ENCODE results near the gene RESP18. TPM values are rescaled to one million over a fixed set of nuclear protein-coding genes. Genes with fewer than 3 reads are reported as not detected.

RESP18 gene
- total RNA-seq, 1 experiment from 2014 or later: not detected

GRCh38 chr2:219282943-219283581, 49.5 kb downstream of the RESP18 start:
- H3K36me3 ChIP-seq: peaks cover 53% of the 10 kb centered on the region

GRCh38 chr2:219282375-219282774, 50.2 kb downstream of the RESP18 start:
- Histone ChIP-seq H3K4me1 (replicated peaks) (peaks cover 24% of the 10 kb centered on the region), H3K36me3 (peaks cover 53% of the 10 kb centered on the region), H3K27ac (no peak overlapping the region), H3K4me3 (no peak overlapping the region), H3K27me3 (replicated peaks) (no peaks in the 10 kb centered on the region), H3K9me3 (replicated peaks) (no peaks in the 10 kb centered on the region)
- no peak for DNase-seq (ENCODE audit: low read depth in 1 of 2, low spot score in 2 of 2)

More at GRCh38 chr2:219282943-219283581, 49.5 kb downstream of the RESP18 start:
- H3K9me3 ChIP-seq (replicated peaks): no peaks in the 10 kb centered on the region
- peaks cover 17% of the 10 kb centered on the region for H3K4me1 ChIP-seq (replicated peaks)
- no peaks in the 10 kb centered on the region for H3K27me3 ChIP-seq (replicated peaks)
- H3K27ac ChIP-seq: no peak overlapping the region
- no peak overlapping the region for H3K4me3 ChIP-seq
- no peak for DNase-seq (ENCODE audit: low read depth in 1 of 2, low spot score in 2 of 2)

- no peak overlapping the region for H3K4me3 ChIP-seq
- peaks cover 53% of the 10 kb centered on the region for H3K36me3 ChIP-seq
- no peak for DNase-seq (ENCODE audit: low read depth in 1 of 2, low spot score in 2 of 2)
- H3K27ac ChIP-seq: no peak overlapping the region
- no peaks in the 10 kb centered on the region for H3K27me3 ChIP-seq (replicated peaks)
- peaks cover 24% of the 10 kb centered on the region for H3K4me1 ChIP-seq (replicated peaks)
- no peaks in the 10 kb centered on the region for H3K9me3 ChIP-seq (replicated peaks)
Measured at GRCh38 chr2:219281588-219281987, 51.0 kb downstream of the RESP18 start.

- H3K4me3 ChIP-seq: no peak overlapping the region
Measured at GRCh38 chr2:219280651-219281050, 51.9 kb downstream of the RESP18 start.

GRCh38 chr2:219279916-219280516, 52.5 kb downstream of the RESP18 start:
- Histone ChIP-seq H3K36me3 (peaks cover 41% of the 10 kb centered on the region), H3K9me3 (replicated peaks) (no peaks in the 10 kb centered on the region), H3K27me3 (replicated peaks) (no peaks in the 10 kb centered on the region), H3K4me1 (replicated peaks) (peaks cover 27% of the 10 kb centered on the region), H3K4me3 (peak overlapping the region; percentile 58), H3K27ac (peak overlapping the region; percentile 86)
- no peak for DNase-seq (ENCODE audit: low read depth in 1 of 2, low spot score in 2 of 2)

More at GRCh38 chr2:219280651-219281050, 51.9 kb downstream of the RESP18 start:
- H3K9me3 ChIP-seq (replicated peaks): no peaks in the 10 kb centered on the region
- no peak overlapping the region for H3K27ac ChIP-seq
- DNase-seq (ENCODE audit: low read depth in 1 of 2, low spot score in 2 of 2): no peak
- H3K4me1 ChIP-seq (replicated peaks): peaks cover 24% of the 10 kb centered on the region
- no peaks in the 10 kb centered on the region for H3K27me3 ChIP-seq (replicated peaks)
- peaks cover 47% of the 10 kb centered on the region for H3K36me3 ChIP-seq

- no peaks in the 10 kb centered on the region for H3K27me3 ChIP-seq (replicated peaks)
- DNase-seq (ENCODE audit: low read depth in 1 of 2, low spot score in 2 of 2): peak; percentile 99 to 100
- H3K9me3 ChIP-seq (replicated peaks): no peaks in the 10 kb centered on the region
- peaks cover 34% of the 10 kb centered on the region for H3K4me1 ChIP-seq (replicated peaks)
- peak within 1 kb of the TSS; percentile 58 for H3K4me3 ChIP-seq
- peaks cover 34% of the 10 kb centered on the region for H3K36me3 ChIP-seq
- peak within 1 kb of the TSS; percentile 86 for H3K27ac ChIP-seq
Measured at GRCh38 chr2:219279151-219279915, 53.2 kb downstream of the RESP18 start, which contains the start of gene DNAJB2. DNAJB2 (plus strand) TSS chr2:219279366; CDS start chr2:219279834, 468 bp downstream.

GRCh38 chr2:219278655-219279150, 53.8 kb downstream of the RESP18 start:
- no peak for DNase-seq (ENCODE audit: low read depth in 1 of 2, low spot score in 2 of 2)
- H3K4me3 ChIP-seq: peak overlapping the region; percentile 58
- H3K36me3 ChIP-seq: peaks cover 28% of the 10 kb centered on the region
- H3K9me3 ChIP-seq (replicated peaks): no peaks in the 10 kb centered on the region
- no peaks in the 10 kb centered on the region for H3K27me3 ChIP-seq (replicated peaks)
- peaks cover 40% of the 10 kb centered on the region for H3K4me1 ChIP-seq (replicated peaks)
- H3K27ac ChIP-seq: peak overlapping the region; percentile 21; the same call in 1 of the 2 replicates

- H3K36me3 ChIP-seq: peaks cover 27% of the 10 kb centered on the region
- H3K9me3 ChIP-seq (replicated peaks): no peaks in the 10 kb centered on the region
- DNase-seq (ENCODE audit: low read depth in 1 of 2, low spot score in 2 of 2): peak; percentile 78 to 80
- H3K27me3 ChIP-seq (replicated peaks): no peaks in the 10 kb centered on the region
- peak overlapping the region; percentile 21; the same call in 1 of the 2 replicates for H3K27ac ChIP-seq
- no peak overlapping the region for H3K4me3 ChIP-seq
- H3K4me1 ChIP-seq (replicated peaks): peaks cover 47% of the 10 kb centered on the region
Measured at GRCh38 chr2:219277703-219278654, 54.6 kb downstream of the RESP18 start.

Other genes with a start within 250 kb of the RESP18 start
- gene NHEJ1, start 171.9 kb downstream of the RESP18 start, total RNA-seq (2014; rRNA removed; shearing (Covaris generic)): 13.0 and 15.4 TPM in 2 replicates
- 0.13 TPM in 1 of 2 replicates, not detected in the other for gene SLC23A3, start 162.7 kb downstream of the RESP18 start, total RNA-seq (2014; rRNA removed; shearing (Covaris generic))
- 26.1 and 33.8 TPM in 2 replicates for gene CNPPD1, start 155.8 kb downstream of the RESP18 start, total RNA-seq (2014; rRNA removed; shearing (Covaris generic))
- 37.6 and 45.8 TPM in 2 replicates for gene RETREG2, start 154.5 kb downstream of the RESP18 start, total RNA-seq (2014; rRNA removed; shearing (Covaris generic))
- gene ZFAND2B, start 126.0 kb downstream of the RESP18 start, total RNA-seq (2014; rRNA removed; shearing (Covaris generic)): 42.7 and 50.1 TPM in 2 replicates
- gene ABCB6, start 113.8 kb downstream of the RESP18 start, total RNA-seq (2014; rRNA removed; shearing (Covaris generic)): 19.1 and 22.2 TPM in 2 replicates
- gene ATG9A, start 103.1 kb downstream of the RESP18 start, total RNA-seq (2014; rRNA removed; shearing (Covaris generic)): 29.8 and 45.8 TPM in 2 replicates
- gene ANKZF1, start 102.9 kb downstream of the RESP18 start, total RNA-seq (2014; rRNA removed; shearing (Covaris generic)): 13.9 and 15.2 TPM in 2 replicates
- 0.53 and 3.6 TPM in 2 replicates for gene GLB1L, start 87.3 kb downstream of the RESP18 start, total RNA-seq (2014; rRNA removed; shearing (Covaris generic))
- gene STK16, start 87.3 kb downstream of the RESP18 start, total RNA-seq (2014; rRNA removed; shearing (Covaris generic)): 13.2 and 18.6 TPM in 2 replicates
- not detected in 2 replicates for gene TUBA4B, start 79.5 kb downstream of the RESP18 start, total RNA-seq (2014; rRNA removed; shearing (Covaris generic))
- gene TUBA4A, start 78.8 kb downstream of the RESP18 start, total RNA-seq (2014; rRNA removed; shearing (Covaris generic)): 0.45 TPM in 1 of 2 replicates, not detected in the other
- gene DNAJB2, start 53.4 kb downstream of the RESP18 start, total RNA-seq (2014; rRNA removed; shearing (Covaris generic)): 35.5 and 57.8 TPM in 2 replicates
- 4.2 and 4.9 TPM in 2 replicates for gene PTPRN, start 23.3 kb downstream of the RESP18 start, total RNA-seq (2014; rRNA removed; shearing (Covaris generic))
- 25.5 and 56.1 TPM in 2 replicates for gene DNPEP, start 55.2 kb upstream of the RESP18 start, total RNA-seq (2014; rRNA removed; shearing (Covaris generic))
- gene DES, start 85.6 kb upstream of the RESP18 start, total RNA-seq (2014; rRNA removed; shearing (Covaris generic)): 0.13 TPM in 1 of 2 replicates, not detected in the other
- gene SPEG, start 102.1 kb upstream of the RESP18 start, total RNA-seq (2014; rRNA removed; shearing (Covaris generic)): 0.44 and 4.2 TPM in 2 replicates
- 40.5 and 47.0 TPM in 2 replicates for gene GMPPA, start 166.1 kb upstream of the RESP18 start, total RNA-seq (2014; rRNA removed; shearing (Covaris generic))
- gene ASIC4, start 181.7 kb upstream of the RESP18 start, total RNA-seq (2014; rRNA removed; shearing (Covaris generic)): not detected in 2 replicates
- gene CHPF, start 211.1 kb upstream of the RESP18 start, total RNA-seq (2014; rRNA removed; shearing (Covaris generic)): 113 and 125 TPM in 2 replicates
- 0.03 and 0.37 TPM in 2 replicates for gene TMEM198, start 211.3 kb upstream of the RESP18 start, total RNA-seq (2014; rRNA removed; shearing (Covaris generic))
- 53.1 and 55.3 TPM in 2 replicates for gene OBSL1, start 238.8 kb upstream of the RESP18 start, total RNA-seq (2014; rRNA removed; shearing (Covaris generic))
- gene INHA, start 239.6 kb upstream of the RESP18 start, total RNA-seq (2014; rRNA removed; shearing (Covaris generic)): 0.11 TPM in 1 of 2 replicates, not detected in the other